Esophagus squamous epithelium (tissue), 5 donors: ENCODE data around the gene IGSF9B. TPM values are rescaled to one million over a fixed set of nuclear protein-coding genes. Genes with fewer than 3 reads are reported as not detected.

Experiments
- DNase-seq: peaks from one replicate; lab custom pipeline; 2025; lab: John Stamatoyannopoulos, UW
- H3K27ac ChIP-seq, 4 donors: fragments of 200-600 bp; sonication (generic); one replicate each; pipeline ENCODE4 v1.5.1; 2016 to 2019; ENCODE audit warnings: mild to moderate bottlenecking in 1 of 4
- H3K27me3 ChIP-seq, 4 donors: fragments of 200-600 bp; sonication (generic); 1 replicate in 3 of 4; 2 replicates in 1 of 4; pipeline versions ENCODE4 v1.5.1 to v1.6.0; 2017 to 2021; ENCODE audit warnings: antibody characterized with exemption in 1 of 4
- H3K36me3 ChIP-seq, 3 donors: fragments of 200-600 bp; sonication (generic); one replicate each; pipeline ENCODE4 v1.5.1; 2016 to 2019
- H3K4me1 ChIP-seq, 3 donors: fragments of 200-600 bp; sonication (generic); one replicate each; pipeline ENCODE4 v1.5.1; 2017 to 2019
- H3K4me3 ChIP-seq, 4 donors: fragments of 200-600 bp; sonication (generic); 1 replicate in 3 of 4; 2 replicates in 1 of 4; pipeline ENCODE4 v1.5.1; 2016 to 2019; ENCODE audit warnings: mild to moderate bottlenecking in 2 of 4, moderate library complexity in 1 of 4
- H3K9me3 ChIP-seq, 3 donors: fragments of 200-600 bp; sonication (generic); one replicate each; pipeline ENCODE4 v1.5.1; 2016 to 2019
- POLR2A ChIP-seq, 4 donors: fragments of 450-650 bp; IDR thresholded peaks; one replicate each; pipeline ENCODE4 v1.6.1; 2017; ENCODE audit warnings: antibody characterized with exemption in 4 of 4, mild to moderate bottlenecking in 4 of 4, moderate library complexity in 3 of 4
- WGBS, 2 donors: methylation state at CpG; one replicate each; pipeline ENCODE4 v1.1.5; 2018; 5-methylcytosine and 5-hydroxymethylcytosine counted together
- intact Hi-C: fragments of 100-400 bp; cut with DNase I; formaldehyde crosslinking; loops from one replicate; pipeline ENCODE4 v1.15.0; 2022
- total RNA-seq, 4 donors: library from RNA; depleted of rRNA; stranded (reverse); fragments of >200 nt; gene quantifications; one replicate each; pipeline ENCODE4 v1.1.0, GENCODE V29; 2016
- TF ChIP-seq, protein P1 (sequence below), 6 experiments: fragments of 450-650 bp in 4 of 6; fragments of 200-600 bp in 2 of 6; sonication (generic) in 2 of 6; IDR thresholded peaks; one replicate each; pipeline ENCODE4 v1.5.1; 2016 to 2019; ENCODE audit warnings: antibody characterized with exemption in 6 of 6, mild to moderate bottlenecking in 4 of 6, moderate library complexity in 4 of 6
- donor health status: DM: yes; HTN: yes; CAD: no.

Gene IGSF9B
- total RNA-seq, 4 donors from 2014 or later, result 1.1 to 4.8 (median 1.8) TPM

DNA sequence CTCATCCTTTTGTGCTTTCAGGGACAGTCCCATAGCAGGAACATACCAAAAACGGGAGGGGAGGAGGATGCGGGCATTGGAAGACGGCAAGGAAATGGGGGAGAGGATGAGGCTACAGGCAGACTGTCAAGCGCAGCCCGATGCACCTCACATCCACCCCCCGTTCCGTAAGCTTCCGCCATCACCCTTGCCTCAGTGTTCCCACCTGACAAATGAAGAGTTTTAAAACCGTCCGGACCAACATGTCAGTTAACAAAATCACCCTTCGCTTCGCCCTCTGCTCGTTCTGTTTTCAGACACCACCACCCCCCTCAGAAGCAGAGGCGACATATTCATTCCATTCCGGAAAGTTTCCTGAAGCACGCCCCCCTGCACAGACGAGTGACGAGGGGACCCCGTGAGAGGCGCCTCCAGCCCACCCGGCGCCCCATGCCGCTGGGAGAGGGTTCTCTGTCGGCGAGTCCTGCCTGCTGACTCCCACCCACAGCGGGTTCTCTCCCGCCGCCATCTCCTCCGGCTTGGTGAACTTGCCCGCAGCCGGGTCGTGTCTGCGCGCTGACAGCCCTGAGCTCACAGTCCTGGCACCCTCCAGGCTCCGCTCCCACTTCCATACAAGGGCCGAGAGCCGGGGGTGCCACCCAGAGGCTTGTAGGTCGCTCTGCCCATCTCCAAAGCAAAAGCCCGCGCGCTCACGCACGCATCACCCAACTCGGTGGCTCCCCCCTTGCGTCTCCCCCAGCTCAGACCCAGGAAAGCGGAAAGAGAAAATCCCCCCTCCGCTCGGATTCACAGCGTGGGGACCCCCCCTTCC, 1.5 kb downstream of the IGSF9B start:
- WGBS, 2 donors, result 9 to 11% methylated on average over 7 to 17 of the region's 49 CpGs
- H3K27me3 ChIP-seq, result peaks cover 0 to 92% (median 3%) of the 10 kb centered on the region in 4 donors
- H3K4me1 ChIP-seq, result peaks cover 19 to 72% (median 38%) of the 10 kb centered on the region in 3 donors
- intact Hi-C loops, result no loop called here
- H3K9me3 ChIP-seq, result no peaks in the 10 kb centered on the region
- peak overlapping the region; percentile 38 to 79 (median 60) for H3K4me3 ChIP-seq
- TF ChIP-seq, protein P1, sequence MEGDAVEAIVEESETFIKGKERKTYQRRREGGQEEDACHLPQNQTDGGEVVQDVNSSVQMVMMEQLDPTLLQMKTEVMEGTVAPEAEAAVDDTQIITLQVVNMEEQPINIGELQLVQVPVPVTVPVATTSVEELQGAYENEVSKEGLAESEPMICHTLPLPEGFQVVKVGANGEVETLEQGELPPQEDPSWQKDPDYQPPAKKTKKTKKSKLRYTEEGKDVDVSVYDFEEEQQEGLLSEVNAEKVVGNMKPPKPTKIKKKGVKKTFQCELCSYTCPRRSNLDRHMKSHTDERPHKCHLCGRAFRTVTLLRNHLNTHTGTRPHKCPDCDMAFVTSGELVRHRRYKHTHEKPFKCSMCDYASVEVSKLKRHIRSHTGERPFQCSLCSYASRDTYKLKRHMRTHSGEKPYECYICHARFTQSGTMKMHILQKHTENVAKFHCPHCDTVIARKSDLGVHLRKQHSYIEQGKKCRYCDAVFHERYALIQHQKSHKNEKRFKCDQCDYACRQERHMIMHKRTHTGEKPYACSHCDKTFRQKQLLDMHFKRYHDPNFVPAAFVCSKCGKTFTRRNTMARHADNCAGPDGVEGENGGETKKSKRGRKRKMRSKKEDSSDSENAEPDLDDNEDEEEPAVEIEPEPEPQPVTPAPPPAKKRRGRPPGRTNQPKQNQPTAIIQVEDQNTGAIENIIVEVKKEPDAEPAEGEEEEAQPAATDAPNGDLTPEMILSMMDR (IDR thresholded peaks at IDR 0.05), result no peak
- TF ChIP-seq POLR2A (IDR thresholded peaks at IDR 0.05), result peak in 2 of 4 donors; percentile 68 to 69
- H3K36me3 ChIP-seq, result no peaks in the 10 kb centered on the region
- peak overlapping the region; percentile 62 to 88 (median 83) for H3K27ac ChIP-seq
- no peak for DNase-seq

DNA sequence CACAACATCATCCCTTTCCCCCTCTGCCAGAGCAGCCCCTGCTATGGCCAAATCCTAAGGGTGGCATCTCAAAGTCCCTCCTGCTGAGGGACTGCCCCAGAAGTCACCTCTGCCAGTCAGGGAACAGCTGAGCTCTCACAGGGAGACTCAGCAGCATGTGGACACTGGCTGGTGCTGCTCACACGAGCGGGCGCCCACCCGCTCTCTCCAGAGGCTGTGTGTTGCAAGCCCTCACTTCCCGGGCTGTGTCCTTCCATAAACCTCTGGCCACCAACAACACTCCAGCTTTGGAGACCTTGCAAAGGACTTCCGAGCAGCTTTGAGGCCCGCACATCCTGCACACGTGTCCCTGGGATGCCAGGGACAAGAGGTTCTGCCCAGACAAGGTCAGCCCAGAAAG, 2.8 kb downstream of the IGSF9B start:
- 80 to 100% methylated on average over 1 to 2 of the region's 8 CpGs for WGBS, 2 donors
- H3K27me3 ChIP-seq, result peaks cover 0 to 97% (median 3%) of the 10 kb centered on the region in 4 donors
- no peaks in the 10 kb centered on the region for H3K9me3 ChIP-seq
- intact Hi-C loops, result no loop called here
- peaks cover 19 to 82% (median 38%) of the 10 kb centered on the region in 3 donors for H3K4me1 ChIP-seq
- no peaks in the 10 kb centered on the region for H3K36me3 ChIP-seq
- H3K4me3 ChIP-seq, result no peak overlapping the region
- TF ChIP-seq, protein P1 (IDR thresholded peaks at IDR 0.05), result no peak
- no peak for TF ChIP-seq POLR2A (IDR thresholded peaks at IDR 0.05)
- H3K27ac ChIP-seq, result peak overlapping the region in 3 of 4 donors; percentile 80 to 88 (median 86)
- DNase-seq, result no peak

DNA sequence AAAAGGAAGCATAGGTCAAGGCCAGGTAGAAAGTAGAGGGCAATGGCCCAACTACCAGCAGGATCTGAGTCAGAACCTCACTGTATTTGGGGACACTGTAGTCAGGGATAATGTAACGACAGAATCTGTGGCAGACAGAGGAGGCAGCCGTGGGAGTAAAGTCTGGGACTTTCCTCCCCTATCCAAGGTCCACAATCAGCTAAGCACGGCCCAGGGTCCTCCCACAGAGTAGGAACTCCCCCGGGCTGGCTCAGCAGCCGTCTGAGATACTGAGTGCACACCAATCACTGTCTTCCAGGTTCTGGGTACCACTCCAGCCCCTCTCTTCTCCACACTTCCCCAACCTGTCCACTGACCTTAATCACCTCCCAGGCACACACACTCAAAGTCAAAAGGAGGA, 3.2 kb downstream of the IGSF9B start:
- H3K27ac ChIP-seq, result peak overlapping the region in 3 of 4 donors; percentile 80 to 88 (median 86)
- H3K27me3 ChIP-seq, result peaks cover 0 to 97% (median 3%) of the 10 kb centered on the region in 4 donors
- H3K9me3 ChIP-seq, result no peaks in the 10 kb centered on the region
- DNase-seq, result no peak
- intact Hi-C loops, result no loop called here
- TF ChIP-seq POLR2A (IDR thresholded peaks at IDR 0.05), result no peak
- TF ChIP-seq, protein P1 (IDR thresholded peaks at IDR 0.05), result no peak
- WGBS, 2 donors, result 42 to 43% methylated on average over 2 to 5 of the region's 5 CpGs
- H3K36me3 ChIP-seq, result no peaks in the 10 kb centered on the region
- H3K4me3 ChIP-seq, result no peak overlapping the region
- H3K4me1 ChIP-seq, result peaks cover 19 to 87% (median 38%) of the 10 kb centered on the region in 3 donors

DNA sequence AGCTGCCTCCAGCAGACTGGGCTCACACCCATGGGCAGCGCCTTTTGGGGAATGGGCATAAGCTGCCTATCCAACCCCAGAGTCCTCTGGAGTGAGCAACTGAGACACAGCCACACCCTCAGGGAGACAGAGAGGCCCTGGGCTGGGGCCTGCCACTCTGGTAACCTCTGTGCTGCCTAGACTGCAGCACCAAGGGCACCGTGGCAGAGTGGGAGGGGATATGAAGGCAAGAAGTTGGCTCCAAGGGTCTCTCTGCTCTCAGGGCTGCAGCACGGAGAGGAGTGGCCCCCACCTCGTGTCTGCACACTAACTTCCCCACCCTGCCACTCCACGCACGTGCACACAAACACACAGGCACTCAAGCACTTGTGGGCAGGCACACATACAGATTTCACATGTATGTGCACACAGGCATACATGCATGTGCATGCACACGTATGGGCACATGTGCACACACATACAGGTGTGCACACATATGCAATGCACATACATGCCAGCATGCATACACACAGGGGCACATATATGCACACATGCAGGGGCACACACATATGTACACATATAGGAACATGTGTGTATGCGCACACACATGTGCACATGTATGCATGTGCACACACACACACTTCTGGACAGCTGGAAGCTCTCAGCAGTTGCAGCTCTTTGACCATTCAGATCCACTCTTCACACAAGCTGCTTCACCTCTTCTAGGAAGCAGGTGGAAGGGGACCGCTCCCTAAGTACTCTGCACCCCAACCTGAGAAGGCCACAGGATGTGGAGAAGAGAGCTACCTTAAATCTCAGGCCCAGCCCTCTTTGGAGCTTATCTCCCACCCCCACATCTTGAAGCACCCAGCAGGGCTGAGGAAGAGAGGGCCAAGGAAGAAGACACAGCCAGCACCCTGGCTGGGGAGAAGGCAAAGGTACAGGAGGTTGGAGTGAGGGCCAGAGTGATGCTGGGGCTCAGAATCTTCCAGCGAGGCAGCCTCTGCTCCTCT, 4.3 kb downstream of the IGSF9B start:
- Histone ChIP-seq H3K4me3 (peak overlapping the region in 2 of 4 donors; percentile 33 to 58), H3K27ac (peak overlapping the region in 3 of 4 donors; percentile 80 to 88 (median 86)), H3K4me1 (peaks cover 19 to 94% (median 34%) of the 10 kb centered on the region in 3 donors), H3K27me3 (peaks cover 0 to 97% (median 3%) of the 10 kb centered on the region in 4 donors), H3K9me3 (no peaks in the 10 kb centered on the region), H3K36me3 (no peaks in the 10 kb centered on the region)
- 60 to 79% methylated on average over 1 to 5 of the region's 10 CpGs for WGBS, 2 donors
- DNase-seq, result no peak
- intact Hi-C loops, result no loop called here
- TF ChIP-seq, protein P1 (IDR thresholded peaks at IDR 0.05), result no peak
